Spleen (tissue), 7 donors: Measurements from ENCODE around the gene FMN2.

ENCODE experiments used
- CTCF ChIP-seq, 11 experiments: fragments of 200-600 bp in 7 of 11; fragments of 450-650 bp in 4 of 11; sonication (generic) in 4 of 11; IDR thresholded peaks in 8 of 11; conservative IDR thresholded peaks in 3 of 11; 1 replicate in 7 of 11; 2 replicates in 4 of 11; pipeline versions ENCODE4 v1.4.0 to v1.8.0; 2016 to 2021; ENCODE audit warnings: antibody characterized with exemption in 11 of 11, inconsistent platforms in 4 of 11, mild to moderate bottlenecking in 1 of 11
- POLR2AphosphoS5 ChIP-seq, 3 donors: sonication (generic); formaldehyde crosslinking; IDR thresholded peaks; one replicate each; pipeline ENCODE4 v1.5.1; 2017; ENCODE audit warnings: antibody characterized with exemption in 3 of 3
- donor health status: DM: no; HTN: no; CAD: no; lungs with moderate emphysema.
- donor health status: DM: no; HTN: no; CAD: no.
- donor health status: DM: no; HTN: no; CAD: no.

GRCh38 chr1:240515505-240515904 is 423.8 kb downstream of the FMN2 start:
- no peak for TF ChIP-seq CTCF (IDR thresholded peaks at IDR 0.05 in 8 of 11, conservative IDR thresholded peaks at IDR 0.05 in 3 of 11)
- no peak for TF ChIP-seq POLR2AphosphoS5 (IDR thresholded peaks at IDR 0.05)
